ENCODE results near the gene FASN. TPM values are rescaled to one million over a fixed set of nuclear protein-coding genes. Genes with fewer than 3 reads are reported as not detected.

Gene FASN
- total and polyA plus RNA-seq, 2 of the 4 experiments (the other 2 are of a cell fraction): 12.4 to 56.0 TPM

DNA sequence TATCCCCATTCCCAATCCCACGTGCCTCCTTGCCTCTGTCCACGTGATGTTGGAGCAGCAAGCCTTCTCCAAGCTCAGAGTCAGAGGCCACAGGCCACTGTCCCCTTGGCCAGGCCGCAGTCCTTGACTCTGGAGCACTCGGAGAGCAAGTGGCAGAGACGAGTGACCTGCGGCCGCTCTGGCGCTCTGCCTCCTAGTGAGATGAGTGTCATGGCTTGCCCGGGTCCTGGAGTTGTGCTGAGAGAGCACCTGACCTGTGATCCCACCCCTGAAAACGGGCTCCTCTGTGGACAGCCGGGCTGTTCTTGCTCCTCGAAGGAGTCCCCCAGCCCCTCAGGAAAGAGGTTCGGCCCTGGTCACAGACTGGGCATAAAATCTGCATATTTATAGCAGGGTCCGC lies 10.0 kb upstream of the FASN start:
- intact Hi-C loops (cut with micrococcal nuclease): no loop called here
- H4K5ac ChIP-seq (ENCODE audit: low read depth, low read length): no peak overlapping the region
- H2BK5ac ChIP-seq (ENCODE audit: low read depth, low read length, poor library complexity, severe bottlenecking): no peak overlapping the region
- no peak overlapping the region for H3K4me3 ChIP-seq (ENCODE audit: insufficient read depth, low read depth, low read length)
- ChIA-PET POLR2A (ENCODE audit: unreplicated experiment) (no interaction called here), CTCF (no interaction called here)
- H2BK15ac ChIP-seq (ENCODE audit: low read depth, low read length): no peak overlapping the region
- peaks cover 9% of the 10 kb centered on the region for H3K36me3 ChIP-seq (ENCODE audit: control insufficient read depth, insufficient read depth, low read length)
- H2BK20ac ChIP-seq (ENCODE audit: low read depth, low read length): no peak overlapping the region
- no peak overlapping the region for H2BK120ac ChIP-seq (ENCODE audit: low read depth, low read length)
- in situ Hi-C loops (cut with MboI; ENCODE audit: low sequenced_read_pairs): no loop called here
- H3K56ac ChIP-seq (ENCODE audit: extremely low read depth, insufficient read depth, low read length): no peak overlapping the region
- H3K4me2 ChIP-seq (ENCODE audit: low read depth, low read length): no peak overlapping the region
- H3K23ac ChIP-seq (ENCODE audit: low read depth, low read length): no peak overlapping the region
- H3K4ac ChIP-seq (ENCODE audit: low read depth, low read length): no peak overlapping the region
- no peak overlapping the region for H4K8ac ChIP-seq (ENCODE audit: low read depth in 2 of 2, low read length in 2 of 2)
- no TSS peak for BruUV-seq (replicated peaks)
- ATAC-seq (ENCODE audit: low read depth) (no peak), DNase-seq (no peak)
- no peaks in the 10 kb centered on the region for H3K9me1 ChIP-seq (ENCODE audit: insufficient read depth, low read length)
- TF ChIP-seq BHLHE40 (IDR thresholded peaks at IDR 0.05; ENCODE audit: low read depth, low read length): no peak
- TF ChIP-seq, protein P1, sequence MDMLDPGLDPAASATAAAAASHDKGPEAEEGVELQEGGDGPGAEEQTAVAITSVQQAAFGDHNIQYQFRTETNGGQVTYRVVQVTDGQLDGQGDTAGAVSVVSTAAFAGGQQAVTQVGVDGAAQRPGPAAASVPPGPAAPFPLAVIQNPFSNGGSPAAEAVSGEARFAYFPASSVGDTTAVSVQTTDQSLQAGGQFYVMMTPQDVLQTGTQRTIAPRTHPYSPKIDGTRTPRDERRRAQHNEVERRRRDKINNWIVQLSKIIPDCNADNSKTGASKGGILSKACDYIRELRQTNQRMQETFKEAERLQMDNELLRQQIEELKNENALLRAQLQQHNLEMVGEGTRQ (IDR thresholded peaks at IDR 0.05; ENCODE audit: low read depth, low read length): no peak
- TF ChIP-seq SMC3 (IDR thresholded peaks at IDR 0.05; ENCODE audit: low read depth, low read length): no peak
- no peak for TF ChIP-seq POLR2A (IDR thresholded peaks at IDR 0.05; ENCODE audit: low read depth, low read length)
- no peak for TF ChIP-seq CHD1 (IDR thresholded peaks at IDR 0.05; ENCODE audit: low read depth, low read length)
- TF ChIP-seq RCOR1 (IDR thresholded peaks at IDR 0.05; ENCODE audit: insufficient replicate concordance, low read length): no peak
- H3K79me1 ChIP-seq (ENCODE audit: low read depth in 1 of 2, low read length in 2 of 2): no peaks in the 10 kb centered on the region
- no peak overlapping the region for H3K14ac ChIP-seq (replicated peaks; ENCODE audit: low read depth, low read length)
- H3K27me3 ChIP-seq (ENCODE audit: control insufficient read depth, insufficient read depth, low read length): no peaks in the 10 kb centered on the region
- H3K18ac ChIP-seq (ENCODE audit: low read depth, low read length): no peak overlapping the region
- H2AK9ac ChIP-seq (replicated peaks; ENCODE audit: low read depth, low read length, poor library complexity): no peak overlapping the region
- H2AK5ac ChIP-seq (ENCODE audit: low read depth, low read length): no peak overlapping the region
- no peak overlapping the region for H3K27ac ChIP-seq (ENCODE audit: insufficient read depth, low read length)
- no peaks in the 10 kb centered on the region for H4K20me1 ChIP-seq (ENCODE audit: insufficient read depth, low read length)
- H3K9ac ChIP-seq (ENCODE audit: low read depth, low read length): no peak overlapping the region
- WGBS, 2 experiments (ENCODE audit: extremely low coverage in 2 of 2, insufficient read length in 1 of 2): 57% methylated on average over 1 of the region's 14 CpGs; no CpG with 5 or more reads in 1 of the 2 experiments
- H4K91ac ChIP-seq (ENCODE audit: insufficient read depth, low read depth, low read length): no peak overlapping the region
- no peaks in the 10 kb centered on the region for H3K9me3 ChIP-seq (ENCODE audit: control insufficient read depth, insufficient read depth, low read length)
- dilution Hi-C loops (cut with HindIII; ENCODE audit: low sequenced_read_pairs, unreplicated experiment): no loop called here
- H2AFZ ChIP-seq (replicated peaks; ENCODE audit: low read length, poor library complexity): peak overlapping the region; percentile 6
- H3K4me1 ChIP-seq (ENCODE audit: control insufficient read depth, insufficient read depth, low read length): peaks cover 12% of the 10 kb centered on the region
